Neural progenitor cell (in vitro differentiated cells): ENCODE measurements around the gene UAP1. TPM values are rescaled to one million over a fixed set of nuclear protein-coding genes. Genes with fewer than 3 reads are reported as not detected.
A peak's percentile ranks its signal among the peaks of the same experiment; 100 is the strongest.

Source experiments
- DNase-seq: peaks from one replicate; pipeline ENCODE4 v3.0.0-alpha.2; 2016; ENCODE audit warnings: low spot score
- H2AFZ ChIP-seq: fragments of 200-600 bp; sonication (generic); replicated peaks from 2 replicates; pipeline ENCODE4 v1.6.1; 2016; ENCODE audit warnings: antibody characterized with exemption
- H3F3A ChIP-seq: fragments of 200-600 bp; sonication (generic); 2 replicates; pipeline ENCODE4 v1.6.1; 2016; ENCODE audit warnings: antibody characterized with exemption, low read depth
- H3K27ac ChIP-seq: fragments of 200-600 bp; sonication (generic); 2 replicates; pipeline ENCODE4 v1.5.1; 2016; ENCODE audit warnings: mild to moderate bottlenecking
- H3K27me3 ChIP-seq: fragments of 200-600 bp; sonication (generic); 2 replicates; pipeline ENCODE4 v1.6.1; 2016; ENCODE audit warnings: mild to moderate bottlenecking, moderate library complexity
- H3K36me3 ChIP-seq: fragments of 200-600 bp; sonication (generic); 2 replicates; pipeline ENCODE4 v1.5.1; 2016
- H3K4me1 ChIP-seq: fragments of 200-600 bp; sonication (generic); 2 replicates; pipeline ENCODE4 v1.6.1; 2016; ENCODE audit warnings: mixed run types
- H3K4me2 ChIP-seq: fragments of 200-600 bp; sonication (generic); 2 replicates; pipeline ENCODE4 v1.6.1; 2016
- H3K4me3 ChIP-seq: fragments of 200-600 bp; sonication (generic); 2 replicates; pipeline ENCODE4 v1.5.1; 2016
- H3K79me2 ChIP-seq: fragments of 200-600 bp; sonication (generic); 2 replicates; pipeline ENCODE4 v1.6.1; 2016; ENCODE audit warnings: low read depth
- H3K9ac ChIP-seq: fragments of 200-600 bp; sonication (generic); 2 replicates; pipeline ENCODE4 v1.6.1; 2016
- H3K9me3 ChIP-seq: fragments of 200-600 bp; sonication (generic); 2 replicates; pipeline ENCODE4 v1.5.1; 2016; ENCODE audit warnings: low read depth
- H4K20me1 ChIP-seq: fragments of 200-600 bp; sonication (generic); 2 replicates; pipeline ENCODE4 v1.6.1; 2016; ENCODE audit warnings: low read depth
- H3K27ac Mint-ChIP-seq: 3 replicates; pipeline ENCODE4 v1.8.0; 2021; ENCODE audit warnings: mixed read lengths
- H3K27me3 Mint-ChIP-seq: 2 replicates; pipeline ENCODE4 v1.8.0; 2022; ENCODE audit warnings: low read depth, mild to moderate bottlenecking, inconsistent platforms, moderate library complexity, mixed read lengths; ENCODE audit not compliant: insufficient read depth
- H3K36me3 Mint-ChIP-seq: 3 replicates; pipeline ENCODE4 v1.8.0; 2021; ENCODE audit warnings: mixed read lengths
- H3K4me1 Mint-ChIP-seq: 3 replicates; pipeline ENCODE4 v1.8.0; 2021; ENCODE audit warnings: mixed read lengths
- H3K4me3 Mint-ChIP-seq: 3 replicates; pipeline ENCODE4 v1.8.0; 2021; ENCODE audit warnings: mild to moderate bottlenecking, moderate library complexity, mixed read lengths
- H3K9me3 Mint-ChIP-seq: 3 replicates; pipeline ENCODE4 v1.8.0; 2020; ENCODE audit warnings: mixed read lengths
- CTCF ChIP-seq: fragments of 200-600 bp; sonication (generic); IDR thresholded peaks from 2 replicates; pipeline ENCODE4 v1.5.1; 2017; ENCODE audit warnings: antibody characterized with exemption, mild to moderate bottlenecking
- EZH2 ChIP-seq: fragments of 200-600 bp; sonication (generic); IDR thresholded peaks from 2 replicates; pipeline ENCODE4 v1.6.1; 2017; ENCODE audit warnings: antibody characterized with exemption, mild to moderate bottlenecking, moderate library complexity
- EZH2phosphoT487 ChIP-seq: fragments of 200-600 bp; sonication (generic); IDR thresholded peaks from 2 replicates; pipeline ENCODE4 v1.6.1; 2017; ENCODE audit warnings: antibody characterized with exemption
- small RNA-seq: library from RNA; depleted of rRNA; stranded (forward); fragments of <200 nt; gene quantifications from one replicate; pipeline ENCODE3, GENCODE V24; 2015
- total RNA-seq: library from RNA; depleted of rRNA; stranded (reverse); fragments of >200 nt; gene quantifications from 2 replicates; pipeline ENCODE4 v1.2.3, GENCODE V29; 2015; ENCODE audit warnings: low replicate concordance

UAP1 gene
- total RNA-seq, 1 donor from 2014 or later, result 57.1 TPM

- no peaks in the 10 kb centered on the region for H4K20me1 ChIP-seq
- H3K27me3 Mint-ChIP-seq, result peaks cover 5% of the 10 kb centered on the region
- no peak overlapping the region for H3K4me3 ChIP-seq
- TF ChIP-seq EZH2phosphoT487, result no peak
- TF ChIP-seq EZH2, result no peak
- TF ChIP-seq CTCF, result no peak
- H3K27ac Mint-ChIP-seq, result no peak overlapping the region
- DNase-seq, result no peak
- H3K4me3 Mint-ChIP-seq, result no peak overlapping the region
- no peaks in the 10 kb centered on the region for H3K27me3 ChIP-seq
- H3K9me3 Mint-ChIP-seq, result no peaks in the 10 kb centered on the region
- H2AFZ ChIP-seq, result no peak overlapping the region
- H3K36me3 ChIP-seq, result no peaks in the 10 kb centered on the region
- peaks cover 22% of the 10 kb centered on the region for H3K4me1 Mint-ChIP-seq
- no peak overlapping the region for H3K27ac ChIP-seq
- H3F3A ChIP-seq, result no peaks in the 10 kb centered on the region
- H3K9ac ChIP-seq, result no peak overlapping the region
- no peaks in the 10 kb centered on the region for H3K36me3 Mint-ChIP-seq
- no peak overlapping the region for H3K4me2 ChIP-seq
- no peaks in the 10 kb centered on the region for H3K79me2 ChIP-seq
- no peaks in the 10 kb centered on the region for H3K9me3 ChIP-seq
- H3K4me1 ChIP-seq, result peaks cover 13% of the 10 kb centered on the region
Observed at GRCh38 chr1:162645666-162646065, 84.1 kb downstream of the UAP1 start.

- Mint-ChIP-seq H3K36me3 (no peaks in the 10 kb centered on the region), H3K4me1 (peaks cover 30% of the 10 kb centered on the region), H3K4me3 (peak overlapping the region; percentile 57), H3K27ac (peak overlapping the region; percentile 93), H3K27me3 (peaks cover 6% of the 10 kb centered on the region), H3K9me3 (no peaks in the 10 kb centered on the region)
- Histone ChIP-seq H3K4me2 (peak overlapping the region; percentile 58), H2AFZ (peak overlapping the region; percentile 65), H3K79me2 (no peaks in the 10 kb centered on the region), H3F3A (no peaks in the 10 kb centered on the region), H3K36me3 (no peaks in the 10 kb centered on the region), H3K9ac (no peak overlapping the region), H3K27ac (no peak overlapping the region), H4K20me1 (no peaks in the 10 kb centered on the region), H3K4me3 (no peak overlapping the region), H3K4me1 (peaks cover 13% of the 10 kb centered on the region), H3K27me3 (no peaks in the 10 kb centered on the region), H3K9me3 (no peaks in the 10 kb centered on the region)
- TF ChIP-seq CTCF, result no peak
- TF ChIP-seq EZH2, result no peak
- TF ChIP-seq EZH2phosphoT487, result no peak
- DNase-seq, result peak; percentile 66
Observed at GRCh38 chr1:162649583-162649982, 88.1 kb downstream of the UAP1 start.

Small RNA genes within 50 kb of the gene (small RNA-seq; reads per million reads assigned to genes)
- not detected for gene UQCRBP2

Other genes with a start within 250 kb of the UAP1 start
- not detected in 2 replicates for gene SPATA46, start 184.9 kb upstream of the UAP1 start, total RNA-seq
- gene C1orf226, start 180.0 kb upstream of the UAP1 start, total RNA-seq, result 3.9 and 11.3 TPM in 2 replicates
- not detected in 2 replicates for gene SH2D1B, start 149.6 kb upstream of the UAP1 start, total RNA-seq
- gene UHMK1, start 63.9 kb upstream of the UAP1 start, total RNA-seq, result 33.8 and 48.8 TPM in 2 replicates
- 0.69 and 0.74 TPM in 2 replicates for gene DDR2, start 70.7 kb downstream of the UAP1 start, total RNA-seq
- 48.0 and 53.6 TPM in 2 replicates for gene HSD17B7, start 229.0 kb downstream of the UAP1 start, total RNA-seq